Ovary (tissue), 3 donors: ENCODE measurements around the gene TBC1D16.

Experiments used
- CTCF ChIP-seq, 3 donors: fragments of 450-650 bp in 2 of 3; fragments of 200-600 bp in 1 of 3; IDR thresholded peaks; one replicate each; pipeline versions ENCODE4 v1.5.1 to v1.8.0; 2016 to 2022; ENCODE audit warnings: antibody characterized with exemption in 3 of 3, mild to moderate bottlenecking in 1 of 3
- EP300 ChIP-seq: sonication (generic); formaldehyde crosslinking; IDR thresholded peaks from one replicate; pipeline ENCODE4 v1.6.1; 2017; ENCODE audit warnings: antibody characterized with exemption
- POLR2A ChIP-seq: fragments of 450-650 bp; IDR thresholded peaks from one replicate; pipeline ENCODE4 v1.6.1; 2017; ENCODE audit warnings: antibody characterized with exemption, mild to moderate bottlenecking, moderate library complexity
- donor health status: DM: no; HTN: no; CAD: no.

GRCh38 chr17:79936050-79936449 is 99.6 kb downstream of the TBC1D16 start:
- TF ChIP-seq CTCF (IDR thresholded peaks at IDR 0.05) (no peak), POLR2A (no peak), EP300 (no peak)
